ENCODE data around the gene KASH5.

GRCh38 chr19:49462492-49462891 lies 74.4 kb downstream of the KASH5 start:
- TF ChIP-seq CTCF (tag by site-specific recombination; IDR thresholded peaks at IDR 0.05), result no peak
- TF ChIP-seq YY1 (tag by site-specific recombination; IDR thresholded peaks at IDR 0.05), result no peak
- no peak for TF ChIP-seq ZNF660 (tag by site-specific recombination; IDR thresholded peaks at IDR 0.05)

Data from HEK293 (cell line).